C4-2B (cell line): ENCODE measurements around the gene TMEM52.

Experiments used
- H3K27ac ChIP-seq: fragments of 450-650 bp; 2 replicates; pipeline ENCODE4 v1.5.1; 2017
- CTCF ChIP-seq: fragments of 450-650 bp; conservative IDR thresholded peaks from 2 replicates; pipeline ENCODE4 v1.5.1; 2017; ENCODE audit warnings: mild to moderate bottlenecking
- ZFX ChIP-seq: fragments of 450-650 bp; IDR thresholded peaks from 2 replicates; pipeline ENCODE4 v1.6.1; 2017

Gene TMEM52

GRCh38 chr1:1925437-1926345, 6.6 kb upstream of the TMEM52 start:
- H3K27ac ChIP-seq: no peak overlapping the region
- TF ChIP-seq ZFX: no peak

- no peak for TF ChIP-seq ZFX
- TF ChIP-seq CTCF: no peak
Observed at GRCh38 chr1:1924849-1925248, 5.8 kb upstream of the TMEM52 start.

GRCh38 chr1:1924386-1924785, 5.3 kb upstream of the TMEM52 start:
- no peak overlapping the region for H3K27ac ChIP-seq
- TF ChIP-seq CTCF (no peak), ZFX (no peak)

More at GRCh38 chr1:1924849-1925248, 5.8 kb upstream of the TMEM52 start:
- H3K27ac ChIP-seq: no peak overlapping the region

GRCh38 chr1:1922956-1923833, 4.1 kb upstream of the TMEM52 start:
- TF ChIP-seq ZFX (no peak), CTCF (no peak)
- no peak overlapping the region for H3K27ac ChIP-seq

- H3K27ac ChIP-seq: no peak overlapping the region
- no peak for TF ChIP-seq CTCF
- no peak for TF ChIP-seq ZFX
Observed at GRCh38 chr1:1922702-1922955, 3.5 kb upstream of the TMEM52 start.

GRCh38 chr1:1921901-1922701, 3.0 kb upstream of the TMEM52 start:
- TF ChIP-seq CTCF (no peak), ZFX (no peak)

GRCh38 chr1:1921459-1921862, 2.4 kb upstream of the TMEM52 start:
- H3K27ac ChIP-seq: no peak overlapping the region
- no peak for TF ChIP-seq CTCF

More at GRCh38 chr1:1921901-1922701, 3.0 kb upstream of the TMEM52 start:
- no peak overlapping the region for H3K27ac ChIP-seq
